ENCODE results near the gene HNRNPUL1. TPM values are rescaled to one million over a fixed set of nuclear protein-coding genes. Genes with fewer than 3 reads are reported as not detected.

Gene HNRNPUL1
- total and polyA plus RNA-seq, 9 of the 15 experiments (the other 6 are each of a cell fraction or from before 2014, with no cell fraction given) = 7.3 to 211 (median 85.0) TPM

DNA sequence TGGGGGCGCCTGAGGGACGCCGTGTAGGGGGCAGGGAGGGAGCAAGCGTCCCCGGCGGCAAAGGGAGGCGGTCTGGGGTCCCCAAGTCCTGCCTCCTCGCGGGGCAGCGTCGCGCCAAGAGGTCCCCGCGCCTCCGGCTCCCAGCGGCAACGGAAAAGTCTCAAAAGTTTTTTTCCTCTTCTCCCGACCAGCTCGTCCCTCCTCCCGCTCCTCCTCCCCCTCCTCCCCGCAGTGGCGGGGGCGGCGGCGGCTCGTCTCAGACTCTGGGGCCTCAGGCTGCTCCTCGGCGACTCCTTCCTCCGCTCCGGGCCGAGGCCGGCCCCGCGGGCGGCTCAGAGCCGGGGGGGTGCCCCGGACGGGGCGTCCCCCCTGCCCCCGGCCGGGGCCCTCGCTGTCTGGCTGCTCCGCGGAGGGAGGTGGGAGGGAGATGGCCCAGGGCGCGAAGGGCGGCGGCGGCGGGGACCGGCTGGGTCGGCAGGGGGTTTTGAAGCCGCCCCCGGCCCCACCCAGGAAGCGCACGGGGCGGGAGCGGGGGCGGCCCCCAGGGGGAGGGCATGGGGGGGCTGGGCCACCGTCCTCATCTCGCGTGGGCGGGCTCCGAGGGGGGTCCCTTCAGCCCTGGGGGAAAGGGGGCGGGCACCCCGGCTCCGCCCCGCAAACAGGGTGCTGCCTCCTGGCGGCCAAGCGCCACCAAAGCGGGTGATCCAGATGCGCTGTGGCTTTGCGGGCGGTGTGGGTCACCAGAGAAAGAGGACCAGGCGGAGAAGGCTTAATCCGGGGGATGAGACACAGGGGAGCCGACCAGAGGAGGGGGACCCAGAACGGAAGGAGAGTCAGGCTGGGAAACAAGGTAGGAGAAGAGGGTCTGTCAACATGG lies 89.5 kb downstream of the HNRNPUL1 start, which contains the start of gene TGFB1 (continued):
- TF ChIP-seq, protein P1, sequence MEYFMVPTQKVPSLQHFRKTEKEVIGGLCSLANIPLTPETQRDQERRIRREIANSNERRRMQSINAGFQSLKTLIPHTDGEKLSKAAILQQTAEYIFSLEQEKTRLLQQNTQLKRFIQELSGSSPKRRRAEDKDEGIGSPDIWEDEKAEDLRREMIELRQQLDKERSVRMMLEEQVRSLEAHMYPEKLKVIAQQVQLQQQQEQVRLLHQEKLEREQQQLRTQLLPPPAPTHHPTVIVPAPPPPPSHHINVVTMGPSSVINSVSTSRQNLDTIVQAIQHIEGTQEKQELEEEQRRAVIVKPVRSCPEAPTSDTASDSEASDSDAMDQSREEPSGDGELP (CRISPR knock-in tag; IDR thresholded peaks at IDR 0.05; ENCODE audit: borderline replicate concordance) = peak; percentile 88
- TF ChIP-seq DMBX1 (CRISPR knock-in tag; IDR thresholded peaks at IDR 0.05; ENCODE audit: borderline replicate concordance) = no peak
- TF ChIP-seq, protein P2, sequence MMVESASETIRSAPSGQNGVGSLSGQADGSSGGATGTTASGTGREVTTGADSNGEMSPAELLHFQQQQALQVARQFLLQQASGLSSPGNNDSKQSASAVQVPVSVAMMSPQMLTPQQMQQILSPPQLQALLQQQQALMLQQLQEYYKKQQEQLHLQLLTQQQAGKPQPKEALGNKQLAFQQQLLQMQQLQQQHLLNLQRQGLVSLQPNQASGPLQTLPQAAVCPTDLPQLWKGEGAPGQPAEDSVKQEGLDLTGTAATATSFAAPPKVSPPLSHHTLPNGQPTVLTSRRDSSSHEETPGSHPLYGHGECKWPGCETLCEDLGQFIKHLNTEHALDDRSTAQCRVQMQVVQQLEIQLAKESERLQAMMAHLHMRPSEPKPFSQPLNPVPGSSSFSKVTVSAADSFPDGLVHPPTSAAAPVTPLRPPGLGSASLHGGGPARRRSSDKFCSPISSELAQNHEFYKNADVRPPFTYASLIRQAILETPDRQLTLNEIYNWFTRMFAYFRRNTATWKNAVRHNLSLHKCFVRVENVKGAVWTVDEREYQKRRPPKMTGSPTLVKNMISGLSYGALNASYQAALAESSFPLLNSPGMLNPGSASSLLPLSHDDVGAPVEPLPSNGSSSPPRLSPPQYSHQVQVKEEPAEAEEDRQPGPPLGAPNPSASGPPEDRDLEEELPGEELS (CRISPR knock-in tag; IDR thresholded peaks at IDR 0.05; ENCODE audit: borderline replicate concordance) = no peak
- no peak for TF ChIP-seq NR1H2 (CRISPR knock-in tag; IDR thresholded peaks at IDR 0.05)
- TF ChIP-seq, protein P3, sequence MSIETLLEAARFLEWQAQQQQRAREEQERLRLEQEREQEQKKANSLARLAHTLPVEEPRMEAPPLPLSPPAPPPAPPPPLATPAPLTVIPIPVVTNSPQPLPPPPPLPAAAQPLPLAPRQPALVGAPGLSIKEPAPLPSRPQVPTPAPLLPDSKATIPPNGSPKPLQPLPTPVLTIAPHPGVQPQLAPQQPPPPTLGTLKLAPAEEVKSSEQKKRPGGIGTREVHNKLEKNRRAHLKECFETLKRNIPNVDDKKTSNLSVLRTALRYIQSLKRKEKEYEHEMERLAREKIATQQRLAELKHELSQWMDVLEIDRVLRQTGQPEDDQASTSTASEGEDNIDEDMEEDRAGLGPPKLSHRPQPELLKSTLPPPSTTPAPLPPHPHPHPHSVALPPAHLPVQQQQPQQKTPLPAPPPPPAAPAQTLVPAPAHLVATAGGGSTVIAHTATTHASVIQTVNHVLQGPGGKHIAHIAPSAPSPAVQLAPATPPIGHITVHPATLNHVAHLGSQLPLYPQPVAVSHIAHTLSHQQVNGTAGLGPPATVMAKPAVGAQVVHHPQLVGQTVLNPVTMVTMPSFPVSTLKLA (conservative IDR thresholded peaks at IDR 0.05) = peak; percentile 35 to 73; a peak in 3 of 4 replicates
- TF ChIP-seq, protein P4, sequence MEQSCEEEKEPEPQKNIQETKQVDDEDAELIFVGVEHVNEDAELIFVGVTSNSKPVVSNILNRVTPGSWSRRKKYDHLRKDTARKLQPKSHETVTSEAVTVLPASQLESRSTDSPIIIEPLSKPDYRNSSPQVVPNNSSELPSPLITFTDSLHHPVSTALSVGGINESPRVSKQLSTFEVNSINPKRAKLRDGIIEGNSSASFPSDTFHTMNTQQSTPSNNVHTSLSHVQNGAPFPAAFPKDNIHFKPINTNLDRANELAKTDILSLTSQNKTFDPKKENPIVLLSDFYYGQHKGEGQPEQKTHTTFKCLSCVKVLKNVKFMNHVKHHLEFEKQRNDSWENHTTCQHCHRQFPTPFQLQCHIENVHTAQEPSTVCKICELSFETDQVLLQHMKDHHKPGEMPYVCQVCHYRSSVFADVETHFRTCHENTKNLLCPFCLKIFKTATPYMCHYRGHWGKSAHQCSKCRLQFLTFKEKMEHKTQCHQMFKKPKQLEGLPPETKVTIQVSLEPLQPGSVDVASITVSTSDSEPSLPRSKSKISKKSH (CRISPR knock-in tag; IDR thresholded peaks at IDR 0.05) = no peak
- no peak for TF ChIP-seq ZNF444 (CRISPR knock-in tag; IDR thresholded peaks at IDR 0.05)
- no peak for TF ChIP-seq MEIS2 (IDR thresholded peaks at IDR 0.05; ENCODE audit: partially characterized antibody)
- no peak for TF ChIP-seq PHF20 (IDR thresholded peaks at IDR 0.05; ENCODE audit: partially characterized antibody)
- no peak for TF ChIP-seq NFE2 (IDR thresholded peaks at IDR 0.05; ENCODE audit: low read depth)
- TF ChIP-seq U2AF1 (optimal IDR thresholded peaks at IDR 0.05; ENCODE audit: low read depth, low read length) = peak; percentile 79
- peak; percentile 83 to 96 for TF ChIP-seq NONO (IDR thresholded peaks at IDR 0.05; ENCODE audit: low read depth in 2 of 2, low read length in 1 of 2)
- 0 out of 4 replicates have a peak, but pooled peaks of 1 of the 2 experiments have one; percentile 22 for TF ChIP-seq TEAD1 (CRISPR knock-in tag; IDR thresholded peaks at IDR 0.05)
- TF ChIP-seq CREBBP (IDR thresholded peaks at IDR 0.05; ENCODE audit: low read depth, low read length) = no peak
- no peak for TF ChIP-seq HMG20A (CRISPR knock-in tag; conservative IDR thresholded peaks at IDR 0.05)
- TF ChIP-seq PTTG1 (tag; IDR thresholded peaks at IDR 0.05; ENCODE audit: low read depth) = no peak
- no peak for TF ChIP-seq ZNF354B (CRISPR knock-in tag; IDR thresholded peaks at IDR 0.05)
- TF ChIP-seq HNRNPUL1 (IDR thresholded peaks at IDR 0.05; ENCODE audit: low read length) = no peak

Measured in K562 (cell line).